BJ (cell line): ENCODE measurements around the gene MRPL48. TPM values are rescaled to one million over a fixed set of nuclear protein-coding genes. Genes with fewer than 3 reads are reported as not detected.

ENCODE experiments used
- CTCF ChIA-PET: fragments of 350-600 bp; formaldehyde crosslinking; extraction: SDS; loops from one replicate; lab custom pipeline; 2021; ENCODE audit warnings: antibody characterized with exemption, inconsistent platforms; lab: Yijun Ruan, JAX
- POLR2A ChIA-PET: fragments of 300-600 bp; sonication (Branson Sonifier 250); formaldehyde crosslinking; extraction: SDS; loops from one replicate; lab custom pipeline; 2021; ENCODE audit warnings: antibody characterized with exemption; lab: Charles Lee
- DNase-seq: peaks from one replicate; pipeline ENCODE4 v3.0.0-alpha.2; 2011; ENCODE audit warnings: low read depth
- H3K27me3 ChIP-seq: 2 replicates; pipeline ENCODE4 v1.6.0; 2011; ENCODE audit warnings: low read length; ENCODE audit not compliant: control insufficient read depth, insufficient read depth
- H3K36me3 ChIP-seq: 2 replicates; pipeline ENCODE4 v1.5.1; 2011; ENCODE audit warnings: low read length; ENCODE audit not compliant: control insufficient read depth, insufficient read depth
- H3K4me3 ChIP-seq: 2 replicates; pipeline ENCODE4 v1.5.1; 2011; ENCODE audit warnings: low read depth, mild to moderate bottlenecking, control low read depth, low read length
- polyA minus RNA-seq: library from RNA; depleted of rRNA, polyadenylated mRNA; stranded (reverse); fragments of >200 nt; gene quantifications from 2 replicates; pipeline ENCODE4 v1.2.3, GENCODE V29; 2011; rRNA and poly(A)+ RNA removed
- polyA plus RNA-seq: library from polyadenylated mRNA; depleted of rRNA; stranded (reverse); fragments of >200 nt; gene quantifications from 2 replicates; pipeline ENCODE4 v1.2.3, GENCODE V29; 2011; rRNA removed
- TF ChIP-seq, protein P1 (sequence below): IDR thresholded peaks from 2 replicates; pipeline ENCODE4 v1.5.1; 2011; ENCODE audit warnings: low read depth, mild to moderate bottlenecking, control low read depth, inconsistent platforms, low read length, moderate library complexity; ENCODE audit not compliant: insufficient read depth

The MRPL48 gene
- polyA plus RNA-seq (52.3 and 61.1 TPM in 2 replicates), polyA minus RNA-seq (5.1 and 7.3 TPM in 2 replicates)

DNA sequence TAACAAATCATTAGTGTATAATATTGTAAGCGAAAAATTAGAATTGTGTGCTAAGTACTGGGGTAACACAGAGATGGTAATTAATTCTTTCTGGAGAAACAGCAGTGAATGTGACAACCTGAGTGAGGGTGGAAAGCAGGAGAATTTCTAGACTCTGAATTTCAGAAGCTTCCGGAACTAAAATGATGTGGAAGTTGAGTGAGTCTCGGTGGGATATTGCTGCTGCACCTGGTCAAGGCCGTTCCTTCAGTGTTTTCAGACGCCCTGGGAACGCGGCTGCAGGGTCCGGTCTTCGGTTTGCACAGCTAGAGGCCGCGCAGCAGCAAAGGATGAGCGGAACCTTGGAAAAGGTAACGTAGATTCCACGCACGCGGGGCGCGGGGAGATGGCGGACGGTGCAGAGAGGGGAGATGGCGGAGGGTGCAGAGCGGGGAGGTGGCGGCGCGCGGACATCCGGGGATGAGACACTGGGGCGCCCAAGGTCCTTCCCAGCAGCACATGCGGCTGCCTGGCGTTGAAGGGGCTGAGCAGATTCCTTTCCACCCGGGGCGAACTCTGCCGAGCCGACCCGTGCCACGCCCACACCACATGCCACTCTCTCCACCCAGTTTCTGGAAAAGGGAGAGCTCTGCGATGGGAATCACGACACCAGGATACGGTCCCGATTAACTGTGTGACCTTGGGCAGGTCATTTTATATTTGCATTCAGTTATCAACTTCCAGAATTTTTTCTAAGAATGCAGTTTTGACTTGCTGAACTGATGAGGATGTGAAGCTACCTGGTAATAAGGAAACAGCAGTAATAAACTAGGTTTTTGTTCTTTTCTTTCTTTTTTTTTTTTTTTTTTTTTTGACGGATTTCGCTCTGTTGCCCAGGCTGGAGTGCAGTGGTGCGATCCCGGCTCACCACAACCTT lies at the start of gene MRPL48:
MRPL48 (plus strand) TSS at position 232 of the 916 bp plus-strand sequence; CDS start at position 330, 98 bp downstream.
- TF ChIP-seq, protein P1, sequence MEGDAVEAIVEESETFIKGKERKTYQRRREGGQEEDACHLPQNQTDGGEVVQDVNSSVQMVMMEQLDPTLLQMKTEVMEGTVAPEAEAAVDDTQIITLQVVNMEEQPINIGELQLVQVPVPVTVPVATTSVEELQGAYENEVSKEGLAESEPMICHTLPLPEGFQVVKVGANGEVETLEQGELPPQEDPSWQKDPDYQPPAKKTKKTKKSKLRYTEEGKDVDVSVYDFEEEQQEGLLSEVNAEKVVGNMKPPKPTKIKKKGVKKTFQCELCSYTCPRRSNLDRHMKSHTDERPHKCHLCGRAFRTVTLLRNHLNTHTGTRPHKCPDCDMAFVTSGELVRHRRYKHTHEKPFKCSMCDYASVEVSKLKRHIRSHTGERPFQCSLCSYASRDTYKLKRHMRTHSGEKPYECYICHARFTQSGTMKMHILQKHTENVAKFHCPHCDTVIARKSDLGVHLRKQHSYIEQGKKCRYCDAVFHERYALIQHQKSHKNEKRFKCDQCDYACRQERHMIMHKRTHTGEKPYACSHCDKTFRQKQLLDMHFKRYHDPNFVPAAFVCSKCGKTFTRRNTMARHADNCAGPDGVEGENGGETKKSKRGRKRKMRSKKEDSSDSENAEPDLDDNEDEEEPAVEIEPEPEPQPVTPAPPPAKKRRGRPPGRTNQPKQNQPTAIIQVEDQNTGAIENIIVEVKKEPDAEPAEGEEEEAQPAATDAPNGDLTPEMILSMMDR = 0 out of 2 replicates have a peak, but pooled peaks have one; percentile 6
- H3K4me3 ChIP-seq = peak within 1 kb of the TSS; percentile 54
- no peaks in the 10 kb centered on the region for H3K36me3 ChIP-seq
- ChIA-PET CTCF (interaction anchor here (0.8 to 0.9 kb wide), 2 partner anchors 16 to 113 kb away, joined by 3 read pairs; no protein-coding TSS in a partner anchor), POLR2A (interaction anchor here (0.7 to 1.3 kb wide), 2 partner anchors 8 to 9 kb away, joined by 9 to 28 read pairs; no protein-coding TSS in a partner anchor)
- DNase-seq = peak; percentile 73
- H3K27me3 ChIP-seq = no peaks in the 10 kb centered on the region

GRCh38 chr11:73743045-73743444 lies 44.6 kb upstream of the MRPL48 start:
- DNase-seq = no peak

DNA sequence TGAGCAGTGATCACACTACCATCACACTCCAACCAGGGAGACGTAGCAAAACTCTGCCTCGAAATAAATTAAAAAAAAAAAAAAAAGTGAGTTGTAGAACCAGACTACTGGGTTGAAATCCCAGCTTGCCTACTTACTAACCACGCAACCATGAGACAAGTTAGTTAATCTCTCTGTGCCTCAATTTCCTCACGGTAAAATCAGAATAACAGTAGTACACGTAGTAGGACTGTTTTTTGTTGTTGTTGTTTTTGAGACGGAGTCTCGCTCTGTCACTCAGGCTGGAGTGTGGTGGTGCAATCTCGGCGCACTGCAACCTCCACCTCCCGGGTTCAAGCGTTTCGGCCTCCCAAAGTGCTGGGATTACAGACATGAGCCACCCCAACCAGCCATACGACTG lies 41.0 kb upstream of the MRPL48 start:
- ChIA-PET POLR2A (no interaction called here), CTCF (no interaction called here)
- TF ChIP-seq, protein P1 = no peak
- no peak overlapping the region for H3K4me3 ChIP-seq
- no peak for DNase-seq
- no peaks in the 10 kb centered on the region for H3K27me3 ChIP-seq
- no peaks in the 10 kb centered on the region for H3K36me3 ChIP-seq

More at GRCh38 chr11:73743045-73743444, 44.6 kb upstream of the MRPL48 start:
- Histone ChIP-seq H3K27me3 (no peaks in the 10 kb centered on the region), H3K4me3 (no peak overlapping the region), H3K36me3 (no peaks in the 10 kb centered on the region)
- ChIA-PET CTCF (no interaction called here), POLR2A (no interaction called here)
- TF ChIP-seq, protein P1 = no peak

DNA sequence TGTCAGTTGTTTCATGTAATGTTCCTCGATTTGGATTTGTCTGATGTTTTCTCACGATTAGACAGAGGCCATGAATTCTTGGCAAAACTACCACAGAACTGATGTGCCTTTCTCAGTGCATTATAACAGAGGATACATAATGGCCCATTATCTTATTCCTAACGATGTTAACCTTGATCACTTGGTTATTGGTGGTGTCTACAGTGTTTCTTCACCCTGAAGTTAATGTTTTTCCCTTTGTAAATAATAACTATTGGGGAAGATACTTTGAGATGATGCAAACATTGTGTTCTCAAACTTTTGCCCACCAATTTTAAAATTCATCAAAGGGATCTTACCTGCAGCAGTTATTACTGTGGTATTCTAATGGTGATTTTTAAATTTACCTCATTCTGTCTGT lies 39.9 kb upstream of the MRPL48 start:
- Histone ChIP-seq H3K36me3 (no peaks in the 10 kb centered on the region), H3K27me3 (no peaks in the 10 kb centered on the region), H3K4me3 (no peak overlapping the region)
- TF ChIP-seq, protein P1 = no peak
- POLR2A ChIA-PET = no interaction called here
- DNase-seq = no peak
- CTCF ChIA-PET = no interaction called here

- ChIA-PET CTCF (no interaction called here), POLR2A (no interaction called here)
- Histone ChIP-seq H3K27me3 (no peaks in the 10 kb centered on the region), H3K4me3 (no peak overlapping the region), H3K36me3 (peaks cover 2% of the 10 kb centered on the region)
- DNase-seq = no peak
- TF ChIP-seq, protein P1 = no peak
Observed at GRCh38 chr11:73748300-73748699, 39.4 kb upstream of the MRPL48 start.
